HepG2 (cell line): ENCODE data around the gene PTH2. TPM values are rescaled to one million over a fixed set of nuclear protein-coding genes. Genes with fewer than 3 reads are reported as not detected.

Experiments used
- ATAC-seq: fragments of 200-7000 bp; cut with Tn5 transposase; 3 replicates; pipeline ENCODE4 v1.9.1; 2020; ENCODE audit warnings: mild to moderate bottlenecking, moderate library complexity
- BruUV-seq: library from RNA; stranded (reverse); fragments of 400-500 nt; replicated peaks from 2 replicates; lab custom pipeline; 2021; lab: Mats Ljungman, UMichigan
- CTCF ChIA-PET: fragments of 300-600 bp; formaldehyde crosslinking; extraction: SDS; loops from one replicate; lab custom pipeline; 2021; ENCODE audit warnings: low total read pairs, inconsistent platforms, low intra/inter-chr PET ratio; lab: Yijun Ruan, JAX
- POLR2A ChIA-PET: fragments of 350-600 bp; sonication (Branson Sonifier 250); formaldehyde crosslinking; loops from one replicate; lab custom pipeline; 2020; ENCODE audit warnings: antibody characterized with exemption, inconsistent platforms; lab: Yijun Ruan, JAX
- DNase-seq: peaks from one replicate; pipeline ENCODE4 v3.0.0-alpha.2; 2015; ENCODE audit warnings: low spot score
- FAIRE-seq: peaks from 3 replicates; lab custom pipeline; 2011; peaks lifted over from hg19 to GRCh38; lab: Jason Lieb, UNC
- H2AFZ ChIP-seq: one replicate; pipeline ENCODE4 v1.6.1; 2011; ENCODE audit warnings: low read length, inconsistent platforms
- H3K27ac ChIP-seq: fragments of 300-600 bp; 3 replicates; pipeline ENCODE4 v1.8.0; 2011; ENCODE audit warnings: mixed run types, mild to moderate bottlenecking, mixed read lengths, low read length, inconsistent platforms; ENCODE audit not compliant: insufficient read depth; ENCODE audit errors: extremely low read length
- H3K27me3 ChIP-seq, 2 experiments: fragments of 200-600 bp in 1 of 2; 2 replicates in 1 of 2; 3 replicates in 1 of 2; pipeline versions ENCODE4 v1.6.0 to v1.8.0; 2011; ENCODE audit warnings: low read length in 2 of 2, mild to moderate bottlenecking in 2 of 2, moderate library complexity in 2 of 2, inconsistent platforms in 1 of 2; ENCODE audit not compliant: insufficient read depth in 2 of 2, control insufficient read depth in 1 of 2
- H3K36me3 ChIP-seq, 2 experiments: fragments of 200-600 bp in 1 of 2; replicated peaks in 1 of 2; 2 replicates in 1 of 2; 3 replicates in 1 of 2; pipeline versions ENCODE4 v1.5.1 to v1.8.0; 2011; ENCODE audit warnings: low read length in 2 of 2, inconsistent platforms in 1 of 2; ENCODE audit not compliant: insufficient read depth in 2 of 2, control insufficient read depth in 1 of 2
- H3K4me1 ChIP-seq: 2 replicates; pipeline ENCODE4 v1.5.1; 2012; ENCODE audit warnings: low read length, inconsistent platforms; ENCODE audit not compliant: insufficient read depth
- H3K4me2 ChIP-seq: 2 replicates; pipeline ENCODE4 v1.6.0; 2011; ENCODE audit warnings: low read depth, low read length, inconsistent platforms
- H3K4me3 ChIP-seq, 3 experiments: fragments of 200-600 bp in 1 of 3; sonication (generic), shearing (Covaris generic) in 1 of 3; replicated peaks in 1 of 3; 2 replicates each; pipeline ENCODE4 v1.5.1; 2011 to 2016; ENCODE audit warnings: low read length in 3 of 3, inconsistent platforms in 2 of 3, low read depth in 2 of 3, mild to moderate bottlenecking in 2 of 3, control low read depth in 1 of 3, mixed read lengths in 1 of 3; ENCODE audit not compliant: insufficient read depth in 1 of 3
- H3K79me2 ChIP-seq: one replicate; pipeline ENCODE4 v1.6.1; 2011; ENCODE audit warnings: low read length, inconsistent platforms; ENCODE audit not compliant: insufficient read depth
- H3K9ac ChIP-seq: 2 replicates; pipeline ENCODE4 v1.6.0; 2011; ENCODE audit warnings: mild to moderate bottlenecking, low read depth, low read length, inconsistent platforms; ENCODE audit not compliant: insufficient read depth
- H3K9me3 ChIP-seq: 2 replicates; pipeline ENCODE4 v1.5.1; 2012; ENCODE audit warnings: mild to moderate bottlenecking, low read length
- H4K20me1 ChIP-seq: 2 replicates; pipeline ENCODE4 v1.6.0; 2011; ENCODE audit warnings: inconsistent platforms, mild to moderate bottlenecking, low read length, moderate library complexity; ENCODE audit not compliant: insufficient read depth
- BCLAF1 ChIP-seq: fragments of 450-650 bp; IDR thresholded peaks from 2 replicates; pipeline ENCODE4 v1.6.1; 2017; ENCODE audit warnings: mild to moderate bottlenecking
- CREB1 ChIP-seq, 2 experiments: fragments of 450-650 bp in 1 of 2; IDR thresholded peaks; 2 replicates each; pipeline ENCODE4 v1.6.1; 2016 to 2017; ENCODE audit warnings: control low read depth in 1 of 2, mild to moderate bottlenecking in 1 of 2, missing compliant biosample characterization in 1 of 2, missing genetic modification characterization in 1 of 2
- DNMT1 ChIP-seq: sonication (generic); formaldehyde crosslinking; IDR thresholded peaks from 2 replicates; pipeline ENCODE4 v1.5.1; 2020; ENCODE audit warnings: mild to moderate bottlenecking, missing genetic modification reagents
- EEA1 ChIP-seq: sonication (generic); formaldehyde crosslinking; IDR thresholded peaks from 2 replicates; pipeline ENCODE4 v1.5.1; 2020; ENCODE audit warnings: mild to moderate bottlenecking, missing genetic modification reagents, borderline replicate concordance
- MED1 ChIP-seq: sonication (generic); formaldehyde crosslinking; IDR thresholded peaks from 2 replicates; pipeline ENCODE4 v1.4.0; 2020; ENCODE audit warnings: missing genetic modification reagents
- SIN3A ChIP-seq: IDR thresholded peaks from 2 replicates; pipeline ENCODE4 v1.6.1; 2011; ENCODE audit warnings: low read depth, mild to moderate bottlenecking, control low read depth, low read length, borderline replicate concordance
- SIN3B ChIP-seq: fragments of 150-350 bp; IDR thresholded peaks from 2 replicates; pipeline ENCODE4 v1.6.1; 2014; ENCODE audit warnings: low read length
- TARDBP ChIP-seq: sonication (generic); formaldehyde crosslinking; IDR thresholded peaks from 2 replicates; pipeline ENCODE4 v1.8.0; 2022; ENCODE audit warnings: mild to moderate bottlenecking, missing genetic modification reagents
- ZFP36 ChIP-seq: fragments of 150-350 bp; IDR thresholded peaks from 2 replicates; pipeline ENCODE4 v1.6.1; 2018; ENCODE audit warnings: borderline replicate concordance, low read length, low read depth; ENCODE audit not compliant: partially characterized antibody
- ZNF180 ChIP-seq: sonication (generic); formaldehyde crosslinking; IDR thresholded peaks from 2 replicates; pipeline ENCODE4 v1.4.0; 2020; ENCODE audit warnings: low read depth, missing genetic modification reagents, borderline replicate concordance
- ZNF577 ChIP-seq: sonication (generic); formaldehyde crosslinking; IDR thresholded peaks from 2 replicates; pipeline ENCODE4 v1.4.0; 2020; ENCODE audit warnings: mild to moderate bottlenecking, low read depth, missing genetic modification reagents, borderline replicate concordance
- ZSCAN9 ChIP-seq: IDR thresholded peaks from 2 replicates; pipeline ENCODE4 v1.6.1; 2016; ENCODE audit warnings: borderline replicate concordance
- WGBS: methylation state at CpG from one replicate; pipeline ENCODE4 v1.1.6; 2017; ENCODE audit warnings: low lambda C conversion rate; 5-methylcytosine and 5-hydroxymethylcytosine counted together
- in situ Hi-C: cut with HindIII; loops from 2 replicates; pipeline ENCODE4 v1.10.0; 2017; ENCODE audit warnings: low pct_unique_long_range_greater_than_20kb; ENCODE audit not compliant: extremely low pct_ligation_motif_present
- intact Hi-C: fragments of 100-400 bp; cut with micrococcal nuclease; formaldehyde crosslinking; loops from one replicate; pipeline ENCODE4 v1.10.0; 2022; ENCODE audit not compliant: unreplicated experiment
- polyA plus RNA-seq, 8 experiments: library from polyadenylated mRNA; depleted of rRNA in 3 of 8; stranded (reverse) in 7 of 8; unstranded in 1 of 8; fragments of >200 nt; fragmentation: Illumina TruSeq in 4 of 8; extraction: Trizol in 4 of 8; gene quantifications; 2 replicates each; pipeline versions ENCODE4 v1.2.1 to v1.2.3, GENCODE V29; 2011 to 2016; ENCODE audit warnings: low read depth in 4 of 8, missing spikeins in 1 of 8, mixed read lengths in 1 of 8; ENCODE audit not compliant: insufficient read depth in 1 of 8
- total RNA-seq, 5 experiments: library from RNA; depleted of rRNA; stranded (reverse); fragments of >200 nt; fragmentation: Illumina TruSeq; extraction: Trizol; gene quantifications; 2 replicates each; pipeline ENCODE4 v1.2.3, GENCODE V29; 2016; ENCODE audit warnings: low read depth in 1 of 5
- TF ChIP-seq, protein P1 (sequence below): sonication (generic); formaldehyde crosslinking; IDR thresholded peaks from 2 replicates; pipeline ENCODE4 v1.4.0; 2020; ENCODE audit warnings: low read depth, mild to moderate bottlenecking, missing genetic modification reagents

Gene PTH2
- total and polyA plus RNA-seq, 2 of the 13 experiments (the other 11 are each of a cell fraction or from before 2014, with no cell fraction given): not detected

- Histone ChIP-seq H4K20me1 (no peaks in the 10 kb centered on the region), H3K9ac (no peak overlapping the region), H2AFZ (no peak overlapping the region), H3K9me3 (no peaks in the 10 kb centered on the region), H3K4me1 (no peaks in the 10 kb centered on the region), H3K36me3 (peaks cover 3 to 5% of the 10 kb centered on the region in 2 experiments; a peak in 2 of 5 replicates), H3K27me3 (no peaks in the 10 kb centered on the region), H3K27ac (no peak overlapping the region), H3K79me2 (no peaks in the 10 kb centered on the region), H3K4me2 (no peak overlapping the region), H3K4me3 (no peak overlapping the region)
- in situ Hi-C loops (no loop called here), intact Hi-C loops (no loop called here)
- POLR2A ChIA-PET: no interaction called here
- TF ChIP-seq MED1 (CRISPR knock-in tag) (no peak), BCLAF1 (no peak), ZNF577 (CRISPR knock-in tag) (no peak), CREB1 (IDR thresholded peaks at IDR 0.05) (no peak), CREB1 (CRISPR knock-in tag; IDR thresholded peaks at IDR 0.05) (no peak), ZNF180 (CRISPR knock-in tag) (no peak), DNMT1 (no peak), TARDBP (no peak), ZFP36 (no peak), SIN3B (no peak), EEA1 (CRISPR knock-in tag) (no peak), SIN3A (no peak), ZSCAN9 (no peak)
- TF ChIP-seq, protein P1, sequence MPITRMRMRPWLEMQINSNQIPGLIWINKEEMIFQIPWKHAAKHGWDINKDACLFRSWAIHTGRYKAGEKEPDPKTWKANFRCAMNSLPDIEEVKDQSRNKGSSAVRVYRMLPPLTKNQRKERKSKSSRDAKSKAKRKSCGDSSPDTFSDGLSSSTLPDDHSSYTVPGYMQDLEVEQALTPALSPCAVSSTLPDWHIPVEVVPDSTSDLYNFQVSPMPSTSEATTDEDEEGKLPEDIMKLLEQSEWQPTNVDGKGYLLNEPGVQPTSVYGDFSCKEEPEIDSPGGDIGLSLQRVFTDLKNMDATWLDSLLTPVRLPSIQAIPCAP (CRISPR knock-in tag): no peak
- ATAC-seq (no peak; the same call in 1 of the 3 replicates), FAIRE-seq (no peak), DNase-seq (no peak)
- CTCF ChIA-PET: no interaction called here
- BruUV-seq: no TSS peak
- 99% methylated on average over 26 of the region's 39 CpGs for WGBS
These were observed 40.9 kb upstream of the PTH2 start for GRCh38 chr19:49463960-49464740.
